IMR-90 (cell line): ENCODE data around the gene UTF1. TPM values are rescaled to one million over a fixed set of nuclear protein-coding genes. Genes with fewer than 3 reads are reported as not detected.

Experiments
- ATAC-seq: fragments of 200-7000 bp; cut with Tn5 transposase; 2 replicates; pipeline ENCODE4 v1.9.1; 2020; ENCODE audit warnings: low read depth, mild to moderate bottlenecking, moderate library complexity
- BruUV-seq: library from RNA; stranded (reverse); fragments of 400-500 nt; replicated peaks from 2 replicates; lab custom pipeline; 2021; lab: Mats Ljungman, UMichigan
- CTCF ChIA-PET: fragments of 300-600 bp; formaldehyde crosslinking; extraction: SDS; loops from one replicate; lab custom pipeline; 2021; ENCODE audit warnings: antibody characterized with exemption; lab: Yijun Ruan, JAX
- POLR2A ChIA-PET: fragments of 300-600 bp; sonication (Branson Sonifier 250); formaldehyde crosslinking; loops from one replicate; lab custom pipeline; 2022; ENCODE audit warnings: antibody characterized with exemption; ENCODE audit not compliant: unreplicated experiment; lab: Charles Lee
- DNase-seq: peaks from one replicate; pipeline ENCODE4 v3.0.0; 2013
- H2AFZ ChIP-seq: replicated peaks from 2 replicates; pipeline ENCODE3; 2013; ENCODE audit warnings: low read length, mild to moderate bottlenecking; ENCODE audit not compliant: poor library complexity
- H2AK5ac ChIP-seq: 2 replicates; pipeline ENCODE4 v1.6.1; 2013; ENCODE audit warnings: low read depth, low read length, inconsistent platforms
- H2AK9ac ChIP-seq: replicated peaks from 2 replicates; pipeline ENCODE3; 2013; ENCODE audit warnings: mild to moderate bottlenecking, low read depth, low read length, moderate library complexity; ENCODE audit not compliant: poor library complexity
- H2BK120ac ChIP-seq: 2 replicates; pipeline ENCODE4 v1.6.1; 2013; ENCODE audit warnings: low read depth, low read length, inconsistent platforms
- H2BK15ac ChIP-seq: 3 replicates; pipeline ENCODE4 v1.6.1; 2013; ENCODE audit warnings: low read depth, low read length, inconsistent platforms
- H2BK20ac ChIP-seq: 2 replicates; pipeline ENCODE4 v1.6.1; 2013; ENCODE audit warnings: low read depth, mild to moderate bottlenecking, inconsistent platforms, low read length, moderate library complexity
- H2BK5ac ChIP-seq: 2 replicates; pipeline ENCODE4 v1.6.1; 2013; ENCODE audit warnings: mild to moderate bottlenecking, low read depth, low read length, inconsistent platforms; ENCODE audit not compliant: poor library complexity, severe bottlenecking
- H3K14ac ChIP-seq: replicated peaks from 2 replicates; pipeline ENCODE4 v1.6.1; 2013; ENCODE audit warnings: low read depth, low read length, inconsistent platforms
- H3K18ac ChIP-seq: 2 replicates; pipeline ENCODE4 v1.6.1; 2013; ENCODE audit warnings: low read depth, low read length, control low read depth
- H3K23ac ChIP-seq: 2 replicates; pipeline ENCODE4 v1.6.1; 2013; ENCODE audit warnings: low read depth, low read length, inconsistent platforms
- H3K27ac ChIP-seq: 2 replicates; pipeline ENCODE4 v1.5.1; 2013; ENCODE audit warnings: mild to moderate bottlenecking, control low read depth, low read length; ENCODE audit not compliant: insufficient read depth
- H3K27me3 ChIP-seq: 2 replicates; pipeline ENCODE4 v1.6.1; 2013; ENCODE audit warnings: low read length; ENCODE audit not compliant: control insufficient read depth, insufficient read depth
- H3K36me3 ChIP-seq: 2 replicates; pipeline ENCODE4 v1.6.1; 2013; ENCODE audit warnings: low read length, mixed read lengths; ENCODE audit not compliant: control insufficient read depth, insufficient read depth
- H3K4ac ChIP-seq: 2 replicates; pipeline ENCODE4 v1.6.1; 2013; ENCODE audit warnings: low read depth, low read length, inconsistent platforms
- H3K4me1 ChIP-seq: 2 replicates; pipeline ENCODE4 v1.6.1; 2013; ENCODE audit warnings: low read length, mixed read lengths; ENCODE audit not compliant: control insufficient read depth, insufficient read depth
- H3K4me2 ChIP-seq: 2 replicates; pipeline ENCODE4 v1.6.1; 2013; ENCODE audit warnings: low read depth, mild to moderate bottlenecking, control low read depth, low read length, moderate library complexity
- H3K4me3 ChIP-seq: 2 replicates; pipeline ENCODE4 v1.5.1; 2013; ENCODE audit warnings: low read depth, mild to moderate bottlenecking, control low read depth, low read length, moderate library complexity; ENCODE audit not compliant: insufficient read depth
- H3K56ac ChIP-seq: 2 replicates; pipeline ENCODE4 v1.6.1; 2013; ENCODE audit warnings: low read length, inconsistent platforms; ENCODE audit not compliant: insufficient read depth; ENCODE audit errors: extremely low read depth
- H3K79me1 ChIP-seq, 2 experiments: 2 replicates each; pipeline ENCODE4 v1.6.1; 2013; ENCODE audit warnings: low read length in 2 of 2, inconsistent platforms in 1 of 2, low read depth in 1 of 2
- H3K9ac ChIP-seq: 2 replicates; pipeline ENCODE4 v1.6.1; 2013; ENCODE audit warnings: low read depth, low read length, control low read depth
- H3K9me1 ChIP-seq: 2 replicates; pipeline ENCODE4 v1.6.1; 2013; ENCODE audit warnings: low read length, inconsistent platforms; ENCODE audit not compliant: insufficient read depth
- H3K9me3 ChIP-seq: 2 replicates; pipeline ENCODE4 v1.6.1; 2013; ENCODE audit warnings: low read length; ENCODE audit not compliant: control insufficient read depth, insufficient read depth
- H4K20me1 ChIP-seq: 2 replicates; pipeline ENCODE4 v1.6.1; 2013; ENCODE audit warnings: low read length, inconsistent platforms; ENCODE audit not compliant: insufficient read depth
- H4K5ac ChIP-seq: 2 replicates; pipeline ENCODE4 v1.6.1; 2013; ENCODE audit warnings: mild to moderate bottlenecking, low read depth, low read length, control low read depth
- H4K8ac ChIP-seq, 2 experiments: 2 replicates each; pipeline ENCODE4 v1.6.1; 2013; ENCODE audit warnings: low read depth in 2 of 2, low read length in 2 of 2, control low read depth in 1 of 2, inconsistent platforms in 1 of 2
- H4K91ac ChIP-seq: 2 replicates; pipeline ENCODE4 v1.6.1; 2013; ENCODE audit warnings: low read depth, low read length, inconsistent platforms; ENCODE audit not compliant: insufficient read depth
- CEBPB ChIP-seq: IDR thresholded peaks from 2 replicates; pipeline ENCODE4 v1.6.1; 2012; ENCODE audit warnings: low read depth, low read length, improper control_type of control experiment
- CHD1 ChIP-seq: IDR thresholded peaks from 2 replicates; pipeline ENCODE4 v1.6.1; 2012; ENCODE audit warnings: low read depth, low read length, improper control_type of control experiment
- CTCF ChIP-seq: conservative IDR thresholded peaks from 2 replicates; pipeline ENCODE4 v1.5.1; 2012; ENCODE audit warnings: mild to moderate bottlenecking, low read depth, low read length, improper control_type of control experiment
- ELK1 ChIP-seq: fragments of 150-350 bp; IDR thresholded peaks from 2 replicates; pipeline ENCODE4 v1.6.1; 2016; ENCODE audit warnings: low read depth, mild to moderate bottlenecking, low read length, moderate library complexity, borderline replicate concordance
- FOS ChIP-seq: fragments of 150-350 bp; IDR thresholded peaks from 2 replicates; pipeline ENCODE4 v1.6.1; 2016; ENCODE audit warnings: low read depth, low read length
- MAZ ChIP-seq: IDR thresholded peaks from 2 replicates; pipeline ENCODE4 v1.6.1; 2012; ENCODE audit warnings: low read depth, mild to moderate bottlenecking, low read length, improper control_type of control experiment, moderate library complexity, borderline replicate concordance
- MXI1 ChIP-seq: IDR thresholded peaks from 2 replicates; pipeline ENCODE4 v1.6.1; 2012; ENCODE audit warnings: low read depth, mild to moderate bottlenecking, low read length, moderate library complexity, borderline replicate concordance
- RAD21 ChIP-seq: IDR thresholded peaks from 2 replicates; pipeline ENCODE4 v1.6.1; 2012; ENCODE audit warnings: low read length, improper control_type of control experiment
- RCOR1 ChIP-seq: IDR thresholded peaks from 2 replicates; pipeline ENCODE4 v1.6.1; 2012; ENCODE audit warnings: mild to moderate bottlenecking, low read length, improper control_type of control experiment; ENCODE audit not compliant: insufficient replicate concordance
- RFX5 ChIP-seq: IDR thresholded peaks from 2 replicates; pipeline ENCODE4 v1.8.0; 2012; ENCODE audit warnings: low read depth, mild to moderate bottlenecking, low read length, moderate library complexity
- SMC3 ChIP-seq: fragments of 150-350 bp; IDR thresholded peaks from 2 replicates; pipeline ENCODE4 v1.6.1; 2016; ENCODE audit warnings: low read depth, mild to moderate bottlenecking, antibody characterized with exemption, low read length, moderate library complexity
- USF2 ChIP-seq: fragments of 150-350 bp; IDR thresholded peaks from 2 replicates; pipeline ENCODE4 v1.6.1; 2017; ENCODE audit warnings: mild to moderate bottlenecking, antibody characterized with exemption, low read length, low read depth
- WGBS, 2 experiments: methylation state at CpG; one replicate each; pipeline versions ENCODE4 v1.1.5 to v1.1.7; 2013; ENCODE audit warnings: missing lambda C conversion rate in 2 of 2; ENCODE audit not compliant: insufficient read length in 1 of 2; ENCODE audit errors: extremely low coverage in 2 of 2; 5-methylcytosine and 5-hydroxymethylcytosine counted together
- dilution Hi-C: fragments of 300-500 bp; cut with HindIII; formaldehyde crosslinking; loops from one replicate; pipeline ENCODE4 v1.14.3; 2018; ENCODE audit warnings: low sequenced_read_pairs; ENCODE audit not compliant: unreplicated experiment
- in situ Hi-C: fragments of 300-500 bp; cut with MboI; formaldehyde crosslinking; loops from 3 replicates; pipeline ENCODE4 v1.14.3; 2019; ENCODE audit warnings: low sequenced_read_pairs, inconsistent platforms, mixed read lengths
- intact Hi-C: fragments of 100-400 bp; cut with micrococcal nuclease; formaldehyde crosslinking; loops from 2 replicates; pipeline ENCODE4 v1.10.0; 2022
- polyA plus RNA-seq, 3 experiments: library from polyadenylated mRNA; depleted of rRNA; stranded (reverse); fragments of >200 nt; gene quantifications; 2 replicates each; pipeline ENCODE4 v1.2.3, GENCODE V29; 2012; ENCODE audit warnings: low replicate concordance in 1 of 3
- total RNA-seq: library from RNA; depleted of rRNA; stranded (reverse); fragments of >200 nt; gene quantifications from 2 replicates; pipeline ENCODE4 v1.2.3, GENCODE V29; 2012

The UTF1 gene
- total and polyA plus RNA-seq, 2 of the 4 experiments (the other 2 are of a cell fraction): not detected

GRCh38 chr10:133248334-133248715, 18.3 kb downstream of the UTF1 start:
- H2BK5ac ChIP-seq: no peak overlapping the region
- no peak overlapping the region for H2BK20ac ChIP-seq
- H3K27ac ChIP-seq: no peak overlapping the region
- peak overlapping the region; percentile 42 for H2AK9ac ChIP-seq
- CTCF ChIA-PET: no interaction called here
- H3K4me2 ChIP-seq: no peak overlapping the region
- no peak overlapping the region for H3K4me3 ChIP-seq
- intact Hi-C loops (no loop called here), dilution Hi-C loops (no loop called here), in situ Hi-C loops (no loop called here)
- no peak overlapping the region for H3K4ac ChIP-seq
- no peak overlapping the region for H4K91ac ChIP-seq
- no TSS peak for BruUV-seq
- no peak overlapping the region for H2AK5ac ChIP-seq
- H2BK15ac ChIP-seq: no peak overlapping the region
- H3K23ac ChIP-seq: no peak overlapping the region
- WGBS, 2 experiments: 73% methylated on average over 5 of the region's 12 CpGs; no CpG with 5 or more reads in 1 of the 2 experiments
- no peaks in the 10 kb centered on the region for H3K9me1 ChIP-seq
- no peaks in the 10 kb centered on the region for H3K79me1 ChIP-seq
- no peaks in the 10 kb centered on the region for H3K4me1 ChIP-seq
- no peak overlapping the region for H3K14ac ChIP-seq
- peaks cover 16% of the 10 kb centered on the region for H3K27me3 ChIP-seq
- H3K18ac ChIP-seq: no peak overlapping the region
- no peak for ATAC-seq
- H2BK120ac ChIP-seq: no peak overlapping the region
- POLR2A ChIA-PET: no interaction called here
- no peak for DNase-seq
- no peak overlapping the region for H3K9ac ChIP-seq
- H4K8ac ChIP-seq: no peak overlapping the region
- H3K56ac ChIP-seq: no peak overlapping the region
- H3K9me3 ChIP-seq: no peaks in the 10 kb centered on the region
- H4K5ac ChIP-seq: no peak overlapping the region
- H4K20me1 ChIP-seq: no peaks in the 10 kb centered on the region; the same call in 1 of the 2 replicates
- H3K36me3 ChIP-seq: no peaks in the 10 kb centered on the region
- no peak overlapping the region for H2AFZ ChIP-seq
- TF ChIP-seq SMC3 (no peak), CEBPB (no peak), ELK1 (no peak), MAZ (no peak), RFX5 (no peak), RCOR1 (no peak), MXI1 (no peak), FOS (no peak), RAD21 (no peak), CHD1 (no peak), USF2 (no peak), CTCF (no peak)
